GM18519 (cell line): Measurements from ENCODE around the gene SPP2.

Experiments used
- ATAC-seq: cut with Tn5 transposase; IDR thresholded peaks from one replicate; pipeline ENCODE4 v1.9.1; 2021; ENCODE audit warnings: mild to moderate bottlenecking, moderate library complexity; ENCODE audit not compliant: unreplicated experiment, low FRiP score

The SPP2 gene

GRCh38 chr2:234083572-234084348 is 33.3 kb downstream of the SPP2 start:
- no peak for ATAC-seq

DNA sequence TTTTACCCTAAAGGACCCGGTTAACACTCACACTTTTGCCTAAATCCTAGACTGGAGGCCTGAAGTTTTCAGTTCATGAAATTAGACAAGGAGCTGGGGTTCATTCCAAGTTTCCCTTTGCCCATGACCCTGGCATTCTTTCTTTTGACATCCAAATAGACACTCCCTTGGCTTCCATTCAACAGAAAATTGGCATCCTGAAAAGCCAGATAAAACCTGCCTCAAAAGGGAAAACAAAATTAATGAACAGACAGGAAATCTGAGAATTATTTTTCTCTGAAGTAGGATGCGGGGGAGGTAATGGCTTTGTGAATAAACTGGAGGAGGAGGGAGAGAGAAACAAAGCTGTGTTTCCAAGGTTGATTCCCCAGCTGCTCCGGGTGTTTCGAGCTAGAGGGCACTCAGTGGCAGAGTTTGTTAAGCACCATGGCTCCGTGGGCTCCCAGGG is 41.0 kb downstream of the SPP2 start:
- ATAC-seq = no peak

DNA sequence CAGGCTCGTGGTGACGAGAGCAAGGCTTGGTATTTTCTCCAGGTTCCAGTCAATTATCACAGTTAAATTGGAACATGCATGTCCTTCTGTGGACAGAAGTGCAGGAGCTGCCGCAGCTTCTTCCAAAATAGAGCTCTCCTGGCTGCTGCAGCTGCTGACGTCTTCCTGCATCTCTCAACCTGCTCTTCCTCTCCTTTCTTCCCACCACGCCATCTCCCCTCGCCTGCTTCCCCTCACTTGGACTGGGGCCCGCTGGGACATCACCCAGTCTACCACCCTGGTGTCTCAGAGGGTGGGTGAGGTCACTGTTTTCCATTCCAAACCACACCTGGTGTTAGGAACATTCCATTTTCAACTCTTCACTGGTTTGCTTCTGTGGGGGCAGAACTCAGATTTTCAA is 41.4 kb downstream of the SPP2 start:
- no peak for ATAC-seq

GRCh38 chr2:234092344-234092743 is 41.8 kb downstream of the SPP2 start:
- no peak for ATAC-seq

DNA sequence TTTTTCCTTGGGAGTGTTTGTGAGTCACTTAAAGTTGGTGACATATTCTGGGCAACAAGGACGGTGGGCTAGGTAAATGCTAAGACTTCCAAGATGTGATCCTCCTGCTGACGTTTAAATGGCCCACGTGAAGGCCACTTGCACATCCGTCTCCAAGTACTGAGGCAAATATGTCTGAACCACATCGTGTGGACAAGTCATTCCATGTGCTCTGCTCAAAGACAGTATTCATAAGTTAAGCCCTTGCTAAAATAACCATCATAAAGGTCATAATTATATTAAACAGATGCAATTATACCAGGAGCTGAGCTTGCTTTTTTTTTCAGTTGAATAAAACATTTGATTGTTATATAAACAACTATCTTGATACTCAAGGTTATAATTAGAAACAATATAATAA is 44.8 kb downstream of the SPP2 start:
- no peak for ATAC-seq

DNA sequence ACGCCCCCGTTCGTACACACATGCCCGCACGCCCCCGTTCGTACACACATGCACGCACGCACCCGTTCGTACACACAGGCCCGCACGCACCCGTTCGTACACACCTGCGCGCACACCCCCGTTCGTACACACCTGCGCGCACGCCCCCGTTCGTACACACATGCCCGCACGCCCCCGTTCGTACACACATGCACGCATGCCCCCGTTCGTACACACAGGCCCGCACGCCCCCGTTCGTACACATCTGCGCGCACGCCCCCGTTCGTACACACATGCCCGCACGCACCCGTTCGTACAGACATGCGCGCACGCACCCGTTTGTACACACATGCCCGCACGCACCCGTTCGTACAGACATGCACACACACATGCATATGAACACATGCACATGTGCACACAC is 45.7 kb downstream of the SPP2 start:
- ATAC-seq = no peak

- no peak for ATAC-seq
Observed at GRCh38 chr2:234098681-234099080, 48.2 kb downstream of the SPP2 start.

GRCh38 chr2:234099266-234099665 is 48.8 kb downstream of the SPP2 start:
- no peak for ATAC-seq

DNA sequence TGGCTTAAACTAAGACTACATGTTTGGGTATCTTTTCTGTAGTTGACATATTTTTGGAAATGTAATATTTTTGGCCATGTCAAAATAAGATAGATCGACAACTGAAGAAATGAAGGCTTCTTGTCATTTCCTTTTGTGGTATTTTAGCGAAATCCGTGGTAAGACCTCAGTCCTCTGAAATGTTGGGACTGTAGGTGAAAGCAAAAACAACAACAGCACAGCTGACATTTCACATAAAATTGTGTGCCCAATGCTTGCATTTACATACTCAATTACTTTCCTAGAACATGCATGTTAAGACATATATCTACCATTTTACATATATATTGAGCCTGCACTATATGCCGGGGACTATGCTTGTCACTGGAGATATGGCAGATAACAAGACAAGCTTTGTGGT is 50.2 kb downstream of the SPP2 start:
- no peak for ATAC-seq

GRCh38 chr2:234102112-234102511 is 51.6 kb downstream of the SPP2 start:
- ATAC-seq = no peak

- no peak for ATAC-seq
Observed at GRCh38 chr2:234107861-234108260, 57.4 kb downstream of the SPP2 start.

DNA sequence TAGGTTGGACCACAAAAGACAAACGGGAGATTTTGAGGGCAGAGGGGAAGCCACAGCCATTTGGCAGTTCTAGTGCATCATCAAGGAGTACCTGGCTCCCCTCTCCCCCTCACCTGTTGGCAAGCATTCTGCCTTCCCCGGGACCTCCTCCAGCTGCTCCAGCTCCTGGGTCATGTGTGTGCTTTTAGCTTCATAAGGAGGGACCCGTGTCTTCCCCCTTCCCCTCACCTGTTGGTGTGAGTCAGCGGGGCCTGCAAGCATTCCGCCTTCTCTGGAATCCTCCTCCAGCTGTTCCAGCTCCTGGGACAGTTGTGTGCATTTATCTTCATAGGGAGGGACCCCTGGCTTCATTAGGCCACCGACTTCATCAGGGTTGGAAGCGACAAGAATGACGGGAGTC is 58.8 kb downstream of the SPP2 start:
- ATAC-seq = no peak

- no peak for ATAC-seq
Observed at GRCh38 chr2:234110219-234110618, 59.7 kb downstream of the SPP2 start.

DNA sequence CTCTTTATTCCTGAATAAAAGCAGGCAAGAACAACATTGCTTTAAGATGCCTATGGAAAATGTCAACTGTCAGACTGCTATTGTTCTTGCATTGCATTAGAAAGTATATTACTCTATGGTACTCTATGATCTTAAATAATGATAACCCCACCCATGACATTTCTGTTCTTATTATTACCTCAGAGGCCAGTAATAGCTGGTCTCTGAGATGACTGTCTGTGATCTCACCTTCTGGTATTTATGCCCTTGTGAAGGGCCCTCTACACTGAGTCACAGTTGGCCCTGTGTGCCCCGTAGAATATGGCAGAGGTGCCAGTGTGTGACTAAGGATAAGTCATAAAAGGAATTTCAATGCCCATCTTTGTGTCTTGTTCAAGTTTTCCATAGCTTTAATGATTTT is 61.0 kb downstream of the SPP2 start:
- no peak for ATAC-seq

DNA sequence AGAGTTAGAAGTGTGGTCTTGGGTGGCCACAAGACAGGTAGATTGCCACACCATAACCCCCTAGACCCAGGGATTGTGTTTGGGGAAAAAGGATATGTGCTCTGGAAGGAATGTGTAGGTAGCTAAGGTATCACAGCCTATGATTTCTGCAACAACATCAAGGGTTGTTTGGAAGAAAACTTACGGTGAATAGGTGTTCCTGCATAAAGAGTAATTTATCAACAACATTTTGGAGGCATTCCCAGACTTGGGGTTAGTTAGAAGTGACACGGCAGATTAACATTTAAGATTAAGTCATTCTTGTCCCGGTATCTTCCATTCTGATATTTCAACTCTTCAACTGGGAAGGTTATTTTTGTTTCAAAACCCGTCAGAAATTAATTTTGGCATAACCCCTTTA is 65.5 kb downstream of the SPP2 start:
- no peak for ATAC-seq

DNA sequence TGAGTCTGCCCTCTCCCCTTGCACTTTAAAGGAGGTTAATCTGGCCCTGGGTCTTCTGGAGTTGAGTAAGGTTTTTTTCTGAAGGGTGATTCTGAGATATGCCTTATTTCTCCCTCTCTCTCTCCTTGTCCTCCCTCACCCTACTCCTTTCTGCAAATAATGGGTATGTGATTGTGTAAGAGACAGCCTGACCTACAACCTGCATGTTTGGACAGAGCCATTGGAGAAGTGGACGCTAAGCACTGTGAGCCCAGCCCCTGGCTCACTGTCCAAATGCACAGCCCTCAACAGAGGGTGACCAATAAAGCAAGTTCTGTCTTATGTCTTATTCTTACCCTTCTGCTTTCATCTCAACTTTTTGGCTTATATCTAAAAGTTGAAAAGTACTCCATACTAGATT is 71.5 kb downstream of the SPP2 start:
- ATAC-seq = no peak

DNA sequence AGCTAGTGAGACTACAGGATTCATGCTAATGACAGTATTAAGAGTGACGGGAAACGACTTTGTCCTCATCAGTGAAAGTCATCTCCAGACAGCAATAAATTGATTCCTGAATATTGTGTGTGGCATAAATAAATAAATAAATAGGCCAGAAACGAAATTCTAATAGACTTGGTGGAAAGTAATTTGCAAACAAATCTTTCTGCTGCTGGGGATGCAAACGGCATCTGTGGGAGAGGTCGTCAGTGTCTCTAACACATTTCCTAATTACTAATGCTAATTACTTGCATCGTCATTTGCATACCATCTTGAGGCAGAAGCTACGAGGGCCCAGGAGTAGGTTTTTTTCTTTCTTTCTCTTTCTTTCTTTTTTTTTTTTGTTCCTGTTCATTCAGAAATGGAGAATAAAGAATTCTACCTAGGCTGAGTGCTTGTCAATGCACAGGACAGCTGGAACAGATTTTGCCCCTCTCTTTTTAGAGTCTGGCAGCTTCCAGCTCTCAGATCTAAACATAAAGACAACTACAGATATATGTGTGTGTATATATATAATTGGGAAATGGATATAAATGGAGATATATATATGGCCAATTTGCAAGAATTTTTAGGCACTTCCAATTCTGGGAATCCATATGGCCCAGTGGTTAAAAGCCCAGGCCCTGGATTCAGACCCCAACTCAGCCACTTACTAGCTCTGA is 75.1 kb downstream of the SPP2 start:
- no peak for ATAC-seq

GRCh38 chr2:234126146-234126470 is 75.6 kb downstream of the SPP2 start:
- ATAC-seq = no peak
